LNCAP (cell line): ENCODE measurements around the gene LRSAM1.

Experiments
- TF ChIP-seq, protein P1 (sequence below): fragments of 450-650 bp; IDR thresholded peaks from 2 replicates; pipeline ENCODE4 v1.5.1; 2017; ENCODE audit warnings: mild to moderate bottlenecking

The LRSAM1 gene

DNA sequence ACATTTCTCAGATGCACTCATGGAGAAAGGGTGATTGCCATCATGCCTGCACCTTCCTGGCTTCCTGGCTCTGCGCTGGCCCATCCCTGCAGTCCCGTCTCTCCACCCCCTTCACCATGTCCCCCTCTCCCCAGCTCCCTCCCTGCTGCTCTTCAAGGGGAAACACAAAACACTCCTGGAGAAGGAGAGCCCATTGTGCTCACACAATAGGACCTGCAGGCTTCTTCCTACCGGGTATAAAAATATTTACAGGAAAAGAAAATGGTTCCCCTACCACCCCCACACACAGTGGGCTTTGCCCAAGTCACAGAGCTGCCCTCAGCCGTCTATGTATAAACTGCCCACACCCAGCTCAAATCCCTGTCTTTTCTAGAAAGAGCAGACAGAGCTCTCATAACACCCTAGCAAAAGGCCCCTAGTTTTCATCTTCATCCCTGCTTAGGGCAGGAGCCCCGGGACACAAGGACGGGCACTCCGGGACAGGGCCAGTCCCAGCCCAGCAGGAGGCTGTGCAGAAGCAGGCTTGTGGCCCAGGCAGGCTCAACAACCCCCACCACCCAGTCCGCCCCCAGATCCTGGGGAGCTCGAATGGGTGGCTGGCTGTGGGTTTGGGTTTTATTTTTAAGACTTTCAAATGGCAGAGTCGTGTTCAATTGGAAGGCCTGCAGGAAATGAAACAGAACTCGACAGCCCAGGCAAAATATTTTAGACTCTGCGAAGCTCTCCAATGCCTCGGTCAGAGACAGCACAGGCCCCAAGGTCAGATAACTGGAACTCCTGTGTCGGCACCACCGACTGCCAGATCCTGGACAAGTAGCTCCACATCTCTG, 77.3 kb downstream of the LRSAM1 start:
- TF ChIP-seq, protein P1, sequence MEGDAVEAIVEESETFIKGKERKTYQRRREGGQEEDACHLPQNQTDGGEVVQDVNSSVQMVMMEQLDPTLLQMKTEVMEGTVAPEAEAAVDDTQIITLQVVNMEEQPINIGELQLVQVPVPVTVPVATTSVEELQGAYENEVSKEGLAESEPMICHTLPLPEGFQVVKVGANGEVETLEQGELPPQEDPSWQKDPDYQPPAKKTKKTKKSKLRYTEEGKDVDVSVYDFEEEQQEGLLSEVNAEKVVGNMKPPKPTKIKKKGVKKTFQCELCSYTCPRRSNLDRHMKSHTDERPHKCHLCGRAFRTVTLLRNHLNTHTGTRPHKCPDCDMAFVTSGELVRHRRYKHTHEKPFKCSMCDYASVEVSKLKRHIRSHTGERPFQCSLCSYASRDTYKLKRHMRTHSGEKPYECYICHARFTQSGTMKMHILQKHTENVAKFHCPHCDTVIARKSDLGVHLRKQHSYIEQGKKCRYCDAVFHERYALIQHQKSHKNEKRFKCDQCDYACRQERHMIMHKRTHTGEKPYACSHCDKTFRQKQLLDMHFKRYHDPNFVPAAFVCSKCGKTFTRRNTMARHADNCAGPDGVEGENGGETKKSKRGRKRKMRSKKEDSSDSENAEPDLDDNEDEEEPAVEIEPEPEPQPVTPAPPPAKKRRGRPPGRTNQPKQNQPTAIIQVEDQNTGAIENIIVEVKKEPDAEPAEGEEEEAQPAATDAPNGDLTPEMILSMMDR: no peak

DNA sequence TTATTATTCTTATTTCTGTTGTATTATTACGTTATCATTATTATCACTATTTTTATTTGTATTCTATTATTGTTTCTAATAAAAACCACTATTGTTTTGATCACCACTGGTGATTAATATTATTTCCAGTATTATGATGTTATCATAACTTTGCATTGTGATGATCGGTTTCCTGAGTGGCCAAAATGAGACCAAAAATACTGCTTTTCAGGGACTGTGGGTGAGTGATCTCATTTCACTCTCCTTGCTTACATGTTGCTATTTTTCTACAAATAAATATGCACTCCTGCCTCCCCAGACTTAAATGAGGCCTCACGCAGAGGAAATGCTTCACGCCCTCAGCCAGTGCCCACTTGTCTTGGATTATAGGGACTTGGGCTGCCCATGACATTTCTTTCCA, 78.4 kb downstream of the LRSAM1 start:
- TF ChIP-seq, protein P1: no peak

DNA sequence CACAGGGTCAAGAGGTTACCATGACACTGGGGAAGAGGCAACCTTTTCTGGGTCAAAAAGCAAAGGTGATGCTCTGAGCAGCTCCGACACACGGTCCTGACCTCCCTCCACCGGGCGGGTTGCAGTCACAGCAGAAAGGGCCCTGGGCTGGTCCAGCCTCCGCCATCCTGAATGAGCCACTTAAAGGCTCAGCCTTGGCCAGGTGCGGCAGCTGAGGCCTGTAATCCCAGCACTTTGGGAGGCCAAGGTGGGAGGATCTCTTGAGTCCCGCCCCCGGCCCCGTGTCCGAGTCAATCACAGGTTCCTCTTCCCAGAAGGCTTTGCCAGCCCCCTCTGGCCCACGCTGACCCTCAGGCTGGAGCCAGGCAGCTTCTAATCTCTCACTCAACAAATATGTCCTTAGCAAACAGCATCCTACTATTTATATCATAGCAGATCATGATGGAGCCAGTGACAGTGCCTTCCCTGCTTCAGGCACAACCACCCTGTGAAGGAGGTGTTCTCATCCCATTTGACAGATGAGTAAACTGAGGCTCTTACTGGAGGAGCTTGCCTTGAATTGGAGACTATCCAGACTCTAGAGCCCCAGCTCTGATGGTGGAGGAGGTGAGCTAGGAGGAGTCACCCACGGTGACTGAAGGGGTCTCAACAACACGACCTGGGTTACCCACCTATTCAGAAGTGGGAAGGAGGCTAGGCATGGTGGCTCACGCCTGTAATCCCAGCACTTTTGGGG, 79.1 kb downstream of the LRSAM1 start:
- TF ChIP-seq, protein P1: no peak

DNA sequence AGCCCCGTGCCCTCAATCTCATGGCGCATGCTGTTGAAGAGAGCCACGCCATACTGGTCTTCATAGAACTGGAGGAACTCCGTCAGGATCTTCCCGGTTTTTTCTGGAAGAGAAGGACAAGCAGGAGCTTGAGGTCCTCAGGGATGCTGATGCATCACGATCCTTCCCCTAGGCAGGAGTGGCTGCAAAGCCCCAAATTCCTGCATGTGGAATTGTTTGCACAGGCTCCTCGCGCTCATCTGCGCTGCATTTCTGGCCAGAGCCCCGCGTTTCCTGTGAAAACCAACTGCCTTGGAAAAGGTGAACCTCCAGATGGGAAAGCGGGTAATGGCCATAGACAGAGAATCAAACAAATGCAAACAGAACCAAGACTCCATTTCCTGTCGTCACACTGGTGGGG, 80.4 kb downstream of the LRSAM1 start:
- TF ChIP-seq, protein P1: no peak

GRCh38 chr9:127534250-127534906, 83.1 kb downstream of the LRSAM1 start:
- TF ChIP-seq, protein P1: no peak

DNA sequence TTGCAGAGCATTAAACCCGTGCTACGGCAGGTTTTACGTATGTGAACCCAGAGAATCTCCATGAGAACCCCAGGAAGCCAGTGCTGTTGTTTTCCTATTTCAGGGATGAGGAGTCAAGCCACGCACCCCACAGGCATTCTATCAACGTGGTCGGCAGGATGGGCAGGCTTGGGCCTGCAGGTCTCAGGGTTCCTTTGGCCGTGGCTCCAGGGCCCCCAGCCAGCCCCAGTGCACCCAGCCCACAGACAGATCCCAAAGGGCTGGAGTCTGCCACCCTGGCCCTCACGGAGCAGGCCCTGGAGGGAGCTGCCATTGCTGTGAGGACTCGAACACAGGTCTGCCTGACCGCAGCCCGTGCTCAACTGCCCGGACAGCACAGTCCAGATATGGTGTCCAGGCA, 83.6 kb downstream of the LRSAM1 start:
- TF ChIP-seq, protein P1: no peak

- TF ChIP-seq, protein P1: no peak
Observed at GRCh38 chr9:127535396-127535795, 84.1 kb downstream of the LRSAM1 start.
